Stimulated activated naive CD4-positive, alpha-beta T cell (primary cell): ENCODE results near the gene MEGF8.
A peak's percentile ranks its signal among the peaks of the same experiment; 100 is the strongest.

Experiments used
- DNase-seq, 6 experiments: peaks; one replicate each; lab custom pipeline; 2025; lab: John Stamatoyannopoulos, UW

Gene MEGF8

DNA sequence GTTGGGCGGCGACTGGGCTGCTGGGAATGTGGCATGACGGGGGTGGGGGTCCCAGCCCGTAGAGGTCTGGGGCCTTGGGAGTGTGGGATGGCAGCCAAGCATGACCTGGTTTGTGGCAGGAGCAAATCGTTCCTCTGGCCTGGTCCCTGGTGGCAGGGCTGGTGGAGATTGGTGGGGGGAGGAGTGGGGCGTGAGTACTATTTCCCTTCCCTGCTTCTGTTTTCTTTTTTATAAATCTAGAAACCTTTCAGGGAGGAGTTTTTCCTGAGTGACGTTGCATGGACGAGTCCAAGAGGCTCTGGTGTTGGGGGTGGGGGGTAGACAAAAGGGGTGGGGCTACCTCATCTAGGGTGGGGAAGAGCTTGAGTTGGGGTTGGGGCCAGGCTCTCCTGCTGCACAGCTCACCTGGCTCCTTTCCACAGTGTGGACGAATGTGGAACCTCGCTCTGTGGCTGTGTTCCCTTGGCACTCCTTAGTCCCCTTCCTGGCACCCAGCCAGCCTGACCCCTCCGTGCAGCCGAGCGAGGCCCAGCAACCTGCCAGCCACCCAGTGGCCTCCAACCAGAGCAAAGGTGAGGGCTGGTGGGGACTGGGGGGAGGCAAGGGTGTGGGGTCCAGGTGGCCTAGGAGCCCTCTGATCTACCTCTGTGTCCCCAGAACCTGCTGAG is 39.0 kb upstream of the MEGF8 start:
- DNase-seq: no peak

- DNase-seq: no peak
Measured at GRCh38 chr19:42287017-42287826, 38.2 kb upstream of the MEGF8 start.

GRCh38 chr19:42287827-42288107 is 37.7 kb upstream of the MEGF8 start:
- no peak for DNase-seq

- no peak for DNase-seq
Measured at GRCh38 chr19:42288387-42288786, 37.0 kb upstream of the MEGF8 start.

GRCh38 chr19:42288881-42289555 is 36.4 kb upstream of the MEGF8 start:
- DNase-seq: no peak

DNA sequence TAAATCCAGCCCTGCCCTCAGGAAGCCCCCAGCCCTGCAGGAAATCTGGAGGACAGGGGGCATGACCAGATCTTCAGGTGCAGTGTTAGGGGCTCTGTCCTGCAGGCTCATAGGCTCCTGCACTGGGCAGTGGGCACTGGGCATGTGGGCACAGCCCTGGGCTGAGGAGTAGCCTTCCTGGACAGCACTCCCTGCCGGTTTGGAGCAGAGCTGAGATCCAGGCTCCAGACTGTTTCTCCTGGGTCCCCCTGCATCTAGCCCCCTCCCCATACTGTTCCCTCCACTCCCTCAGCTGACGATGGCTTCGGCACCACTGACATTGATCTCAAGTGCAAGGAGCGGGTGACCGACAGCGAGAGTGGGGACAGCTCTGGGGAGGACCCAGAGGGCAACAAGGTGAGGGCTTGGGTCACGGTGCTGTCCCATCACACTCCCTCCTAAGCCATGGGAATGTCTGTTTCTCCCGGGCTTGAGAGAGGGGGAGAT is 35.8 kb upstream of the MEGF8 start:
- no peak for DNase-seq

DNA sequence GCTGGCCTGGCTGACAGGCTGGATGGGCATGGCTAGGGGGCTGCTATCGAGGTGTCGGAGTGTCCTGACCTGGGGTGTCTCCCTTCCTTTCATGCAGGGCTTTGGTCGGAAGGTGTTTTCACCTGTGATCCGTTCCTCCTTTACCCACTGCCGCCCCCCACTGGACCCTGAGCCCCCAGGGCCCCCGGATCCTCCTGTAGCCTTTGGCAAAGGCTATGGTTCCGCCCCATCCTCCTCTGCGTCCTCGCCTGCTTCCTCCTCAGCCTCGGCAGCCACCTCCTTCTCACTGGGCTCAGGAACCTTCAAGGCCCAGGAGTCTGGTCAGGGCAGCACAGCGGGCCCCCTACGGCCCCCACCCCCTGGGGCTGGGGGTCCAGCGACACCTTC is 35.3 kb upstream of the MEGF8 start:
- DNase-seq: no peak

GRCh38 chr19:42290523-42291434 is 34.7 kb upstream of the MEGF8 start:
- peak; percentile 29 to 65 (median 47) for DNase-seq

DNA sequence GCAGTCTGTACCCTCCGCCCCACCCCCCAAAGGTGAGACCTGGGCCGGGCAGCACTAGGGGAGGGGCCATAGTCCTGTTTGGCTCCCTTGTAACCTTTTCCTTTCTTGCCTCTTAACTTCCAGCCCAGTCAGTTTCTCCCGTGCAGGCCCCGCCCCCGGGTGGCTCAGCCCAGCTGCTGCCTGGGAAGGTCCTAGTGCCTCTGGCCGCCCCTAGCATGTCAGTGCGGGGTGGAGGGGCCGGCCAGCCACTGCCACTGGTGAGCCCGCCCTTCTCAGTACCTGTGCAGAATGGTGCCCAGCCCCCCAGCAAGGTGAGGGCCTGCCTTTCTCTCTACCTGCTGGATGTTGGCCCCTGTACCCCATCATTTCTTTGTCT is 34.0 kb upstream of the MEGF8 start:
- DNase-seq: no peak

DNA sequence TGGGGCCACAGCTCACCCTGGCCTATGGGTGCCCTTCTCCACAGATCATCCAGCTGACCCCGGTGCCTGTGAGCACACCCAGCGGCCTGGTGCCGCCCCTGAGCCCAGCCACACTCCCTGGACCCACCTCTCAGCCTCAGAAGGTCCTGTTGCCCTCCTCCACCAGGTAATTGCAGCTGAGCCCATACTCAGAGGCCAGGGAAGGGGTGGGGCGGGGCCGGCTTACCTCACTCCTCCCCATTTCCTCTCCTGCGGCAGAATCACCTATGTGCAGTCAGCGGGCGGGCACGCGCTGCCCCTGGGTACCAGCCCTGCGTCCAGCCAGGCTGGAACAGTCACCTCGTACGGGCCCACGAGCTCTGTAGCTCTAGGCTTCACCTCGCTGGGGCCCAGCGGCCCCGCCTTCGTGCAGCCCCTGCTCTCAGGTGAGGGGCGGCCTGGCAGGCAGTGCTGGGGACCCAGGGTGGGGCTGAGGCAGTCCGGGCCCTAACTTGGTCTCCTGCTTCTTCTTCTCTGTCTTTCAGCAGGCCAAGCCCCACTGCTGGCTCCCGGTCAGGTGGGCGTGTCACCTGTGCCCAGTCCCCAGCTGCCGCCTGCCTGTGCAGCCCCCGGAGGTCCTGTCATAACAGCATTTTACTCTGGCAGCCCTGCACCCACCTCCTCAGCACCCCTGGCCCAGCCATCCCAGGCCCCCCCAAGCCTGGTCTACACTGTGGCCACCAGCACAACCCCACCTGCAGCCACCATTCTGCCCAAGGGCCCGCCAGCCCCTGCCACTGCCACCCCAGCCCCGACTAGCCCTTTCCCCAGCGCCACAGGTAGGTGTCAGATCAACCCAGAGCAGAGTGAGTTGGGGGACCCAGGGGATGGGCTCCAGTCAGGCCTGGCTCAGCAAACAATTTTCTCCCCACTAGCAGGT is 33.1 kb upstream of the MEGF8 start:
- no peak for DNase-seq

- DNase-seq: no peak
Measured at GRCh38 chr19:42292963-42293362, 32.5 kb upstream of the MEGF8 start.

- no peak for DNase-seq
Measured at GRCh38 chr19:42293540-42293939, 31.9 kb upstream of the MEGF8 start.

DNA sequence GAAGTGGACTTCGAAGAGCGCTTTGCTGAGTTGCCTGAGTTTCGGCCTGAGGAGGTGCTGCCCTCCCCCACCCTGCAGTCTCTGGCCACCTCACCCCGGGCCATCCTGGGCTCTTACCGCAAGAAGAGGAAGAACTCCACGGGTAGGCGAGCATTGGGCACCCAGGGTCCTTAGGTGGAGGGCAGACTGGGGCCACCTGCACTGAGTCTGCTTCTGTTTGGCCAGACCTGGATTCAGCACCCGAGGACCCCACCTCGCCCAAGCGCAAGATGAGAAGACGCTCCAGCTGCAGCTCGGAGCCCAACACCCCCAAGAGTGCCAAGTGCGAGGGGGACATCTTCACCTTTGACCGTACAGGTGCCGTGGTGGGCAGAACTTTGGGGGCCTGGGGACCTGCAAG is 31.5 kb upstream of the MEGF8 start:
- DNase-seq: no peak

DNA sequence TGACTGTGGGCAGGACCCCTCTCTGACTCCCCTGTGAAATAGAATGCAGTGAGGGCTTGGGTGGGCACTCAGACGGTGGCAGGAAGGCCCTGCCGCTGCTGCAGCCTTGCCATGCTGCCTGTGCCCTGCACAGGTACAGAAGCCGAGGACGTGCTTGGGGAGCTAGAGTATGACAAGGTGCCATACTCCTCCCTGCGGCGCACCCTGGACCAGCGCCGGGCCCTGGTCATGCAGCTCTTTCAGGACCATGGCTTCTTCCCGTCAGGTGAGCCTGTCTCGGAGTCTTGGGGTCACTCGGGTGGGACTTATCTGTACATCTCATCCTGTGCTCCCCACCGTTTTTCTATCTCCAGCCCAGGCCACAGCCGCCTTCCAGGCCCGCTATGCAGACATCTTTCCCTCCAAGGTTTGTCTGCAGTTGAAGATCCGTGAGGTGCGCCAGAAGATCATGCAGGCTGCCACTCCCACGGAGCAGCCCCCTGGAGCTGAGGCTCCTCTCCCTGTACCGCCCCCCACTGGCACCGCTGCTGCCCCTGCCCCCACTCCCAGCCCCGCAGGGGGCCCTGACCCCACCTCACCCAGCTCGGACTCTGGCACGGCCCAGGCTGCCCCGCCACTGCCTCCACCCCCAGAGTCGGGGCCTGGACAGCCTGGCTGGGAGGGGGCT is 30.8 kb upstream of the MEGF8 start:
- DNase-seq: no peak

DNA sequence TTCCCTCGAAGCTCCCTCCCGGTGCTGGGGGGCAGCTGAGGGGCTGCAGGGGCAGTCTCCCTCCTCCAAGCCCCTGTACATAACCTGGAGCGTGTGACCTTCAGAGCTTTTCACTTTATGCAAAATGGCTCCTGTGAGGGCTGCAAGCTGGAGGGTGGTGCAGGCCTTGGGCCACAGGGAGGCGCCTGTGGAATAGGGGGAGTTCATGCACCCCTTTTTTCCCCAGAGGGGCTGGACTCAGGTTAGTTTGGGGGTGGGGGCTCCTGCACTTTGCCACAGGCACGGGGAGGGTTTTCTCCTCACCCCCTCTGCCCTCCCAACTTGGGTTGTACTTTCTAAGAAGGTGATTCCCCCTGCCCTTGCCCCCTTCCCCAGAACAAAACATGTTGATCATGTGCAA is 30.1 kb upstream of the MEGF8 start:
- DNase-seq: no peak

DNA sequence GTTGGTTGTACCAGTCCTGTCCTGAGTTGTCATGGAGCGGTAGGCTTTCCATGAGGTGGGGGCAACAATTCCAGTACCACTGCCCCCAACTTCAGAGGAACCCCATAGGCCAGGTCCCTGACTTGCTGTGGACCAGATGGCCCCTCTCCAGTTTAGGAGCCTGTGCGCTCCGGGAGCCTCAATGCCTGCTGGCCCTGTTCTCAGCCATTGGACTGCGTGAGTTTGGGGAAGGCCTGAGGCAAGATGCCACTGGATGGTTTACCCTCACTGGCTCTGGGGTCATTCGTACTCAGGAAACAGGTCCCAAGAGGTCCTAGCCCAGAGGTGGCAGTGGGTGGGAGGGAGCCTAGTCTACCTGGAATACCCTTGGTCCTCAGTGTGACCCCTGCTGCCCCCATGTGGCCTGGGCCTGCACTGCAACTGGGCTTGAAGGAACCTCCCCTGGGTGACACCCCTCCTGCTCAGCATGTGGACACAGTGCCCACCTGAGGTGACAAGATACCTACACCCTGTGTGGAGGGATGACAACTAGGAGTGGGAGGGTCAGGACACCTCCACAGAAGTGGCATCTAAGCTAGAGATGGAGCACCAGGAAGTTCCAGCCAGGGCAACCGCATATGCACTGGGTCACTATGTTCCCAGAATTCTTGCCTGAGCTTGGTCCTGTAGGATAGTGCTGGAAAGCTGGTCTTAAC is 29.5 kb upstream of the MEGF8 start:
- DNase-seq: peak; percentile 70 to 90 (median 86)

- no peak for DNase-seq
Measured at GRCh38 chr19:42297039-42297438, 28.4 kb upstream of the MEGF8 start.

GRCh38 chr19:42301646-42302203 is 23.7 kb upstream of the MEGF8 start, which contains the start of gene PRR19:
Gene PRR19 (plus strand): TSS chr19:42302132. CDS start chr19:42309585, 7,453 bp downstream.
- DNase-seq: peak in 2 of 6 experiments; percentile 23 to 42

- no peak for DNase-seq
Measured at GRCh38 chr19:42303101-42303464, 22.4 kb upstream of the MEGF8 start.
